GM12891 (cell line): ENCODE measurements around the gene DENND4A.

Experiments
- PAX5 ChIP-seq: IDR thresholded peaks from 2 replicates; pipeline ENCODE4 v1.6.1; 2011; ENCODE audit warnings: low read length, moderate library complexity, mild to moderate bottlenecking; ENCODE audit not compliant: insufficient read depth, severe bottlenecking
- POLR2A ChIP-seq: IDR thresholded peaks from 2 replicates; pipeline ENCODE4 v1.6.1; 2011; ENCODE audit warnings: low read depth, low read length, control low read depth
- POLR2AphosphoS5 ChIP-seq: IDR thresholded peaks from 2 replicates; pipeline ENCODE4 v1.6.1; 2011; ENCODE audit warnings: low read depth, low read length, control low read depth
- POU2F2 ChIP-seq: IDR thresholded peaks from 2 replicates; pipeline ENCODE4 v1.6.1; 2011; ENCODE audit warnings: low read depth, mild to moderate bottlenecking, control low read depth, low read length, moderate library complexity
- SPI1 ChIP-seq: IDR thresholded peaks from 2 replicates; pipeline ENCODE4 v1.6.1; 2011; ENCODE audit warnings: low read depth, low read length, control low read depth
- TAF1 ChIP-seq: IDR thresholded peaks from 2 replicates; pipeline ENCODE4 v1.6.1; 2011; ENCODE audit warnings: low read depth, low read length, control low read depth

DNA sequence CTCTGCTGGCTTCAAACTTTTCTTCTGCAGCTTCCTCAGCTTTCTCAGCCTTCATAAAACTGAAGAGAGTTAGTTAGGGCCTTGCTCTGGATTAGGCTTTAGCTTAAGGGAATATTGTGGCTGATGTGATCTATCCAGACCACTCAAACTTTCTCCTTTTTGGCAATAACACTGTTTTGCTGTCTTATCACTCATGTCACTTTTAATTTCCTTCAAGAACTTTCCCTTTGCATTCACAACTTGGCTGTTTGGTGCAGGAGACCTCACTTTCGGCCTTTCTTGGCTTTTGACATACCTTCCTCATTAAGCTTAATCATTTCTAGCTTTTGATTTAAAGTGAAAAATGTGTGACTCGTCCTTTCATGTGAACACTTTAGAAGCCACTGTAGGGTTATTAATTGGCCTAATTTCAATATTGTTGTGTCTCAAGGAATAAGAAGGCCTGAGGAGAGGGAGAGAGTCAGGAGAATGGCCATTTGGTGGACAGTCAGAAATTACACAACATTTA, 109.6 kb downstream of the DENND4A start:
- TF ChIP-seq POLR2AphosphoS5: no peak
- no peak for TF ChIP-seq POLR2A
- no peak for TF ChIP-seq SPI1
- no peak for TF ChIP-seq TAF1
- TF ChIP-seq POU2F2: no peak
- no peak for TF ChIP-seq PAX5
